K562 treated with DMSO at 1 percent for 24 hours (cell line): ENCODE measurements around the gene KASH5. TPM values are rescaled to one million over a fixed set of nuclear protein-coding genes. Genes with fewer than 3 reads are reported as not detected.

ENCODE experiments used
- total RNA-seq: library from RNA; unstranded; fragments of 300-600 nt; gene quantifications from 2 replicates; pipeline ENCODE4 v1.2.3, GENCODE V29; 2022; ENCODE audit warnings: low read depth; ENCODE audit not compliant: insufficient read depth

The KASH5 gene
- 0.87 and 3.0 TPM in 2 replicates for total RNA-seq

GRCh38 chr19:49387936-49388372, at the start of gene KASH5:
Gene KASH5 (plus strand): TSS chr19:49388249. CDS start chr19:49390884, 2,635 bp downstream.

GRCh38 chr19:49362048-49362928, 25.8 kb upstream of the KASH5 start, which contains the start of gene TEAD2:
Gene TEAD2 (minus strand): TSS chr19:49362416. CDS start chr19:49360075, 2,341 bp downstream.

GRCh38 chr19:49363268-49364082, 24.6 kb upstream of the KASH5 start, which contains the start of gene DKKL1:
Gene DKKL1 (plus strand): TSS chr19:49363877. CDS start chr19:49363999, 122 bp downstream.

GRCh38 chr19:49423071-49423984, 35.3 kb downstream of the KASH5 start, which contains the start of gene PTH2:
Gene PTH2 (minus strand): TSS chr19:49423441. CDS start chr19:49423339, 102 bp downstream.

GRCh38 chr19:49425178-49425577, 37.1 kb downstream of the KASH5 start, which contains the start of gene GFY:
Gene GFY (plus strand): TSS chr19:49425388. CDS start chr19:49426431, 1,043 bp downstream.

GRCh38 chr19:49441210-49441959, 53.3 kb downstream of the KASH5 start, which contains the start of gene SLC17A7:
Gene SLC17A7 (minus strand): TSS chr19:49441527. CDS start chr19:49441379, 148 bp downstream.

GRCh38 chr19:49451430-49452181, 63.6 kb downstream of the KASH5 start, which contains the start of gene PIH1D1:
Gene PIH1D1 (minus strand): TSS chr19:49451814. CDS start chr19:49451574, 240 bp downstream.

GRCh38 chr19:49453013-49453756, 65.1 kb downstream of the KASH5 start, which contains the start of gene ALDH16A1:
Gene ALDH16A1 (plus strand): TSS chr19:49453225. CDS start chr19:49453332, 107 bp downstream.

Other genes with a start within 250 kb of the KASH5 start
- 9.9 and 12.2 TPM in 2 replicates for gene HRC, start 232.9 kb upstream of the KASH5 start, total RNA-seq
- 20.5 and 23.4 TPM in 2 replicates for gene TRPM4, start 230.5 kb upstream of the KASH5 start, total RNA-seq
- gene SLC6A16, start 63.1 kb upstream of the KASH5 start, total RNA-seq: 0.61 and 0.95 TPM in 2 replicates
- gene CD37, start 52.8 kb upstream of the KASH5 start, total RNA-seq: 30.7 and 44.8 TPM in 2 replicates
- 14.9 and 17.3 TPM in 2 replicates for gene TEAD2, start 25.8 kb upstream of the KASH5 start, total RNA-seq
- 1.6 and 2.1 TPM in 2 replicates for gene DKKL1, start 24.4 kb upstream of the KASH5 start, total RNA-seq
- gene PTH2, start 35.2 kb downstream of the KASH5 start, total RNA-seq: not detected in 2 replicates
- 0.27 and 0.44 TPM in 2 replicates for gene GFY, start 37.1 kb downstream of the KASH5 start, total RNA-seq
- 13.7 and 13.9 TPM in 2 replicates for gene SLC17A7, start 53.3 kb downstream of the KASH5 start, total RNA-seq
- 161 and 190 TPM in 2 replicates for gene PIH1D1, start 63.6 kb downstream of the KASH5 start, total RNA-seq
- gene ALDH16A1, start 65.0 kb downstream of the KASH5 start, total RNA-seq: 39.6 and 44.0 TPM in 2 replicates
- gene FLT3LG, start 86.0 kb downstream of the KASH5 start, total RNA-seq: 14.1 and 27.0 TPM in 2 replicates
- gene RPL13A, start 99.4 kb downstream of the KASH5 start, total RNA-seq: 8,520 and 8,538 TPM in 2 replicates
- gene RPS11, start 108.2 kb downstream of the KASH5 start, total RNA-seq: 6,778 and 6,779 TPM in 2 replicates
- 9.5 and 12.6 TPM in 2 replicates for gene FCGRT, start 124.4 kb downstream of the KASH5 start, total RNA-seq
- 7.0 and 7.2 TPM in 2 replicates for gene RCN3, start 139.8 kb downstream of the KASH5 start, total RNA-seq
- gene NOSIP, start 192.3 kb downstream of the KASH5 start, total RNA-seq: 389 and 390 TPM in 2 replicates
- 0.47 and 0.51 TPM in 2 replicates for gene PRRG2, start 193.1 kb downstream of the KASH5 start, total RNA-seq
- gene PRR12, start 202.9 kb downstream of the KASH5 start, total RNA-seq: 18.3 and 18.5 TPM in 2 replicates